Endothelial cell of umbilical vein (primary cell): ENCODE data around the gene TYW3.

ENCODE experiments used
- CTCF ChIP-seq, 2 donors: IDR thresholded peaks; 1 replicate in 1 of 2; 2 replicates in 1 of 2; pipeline ENCODE4 v1.5.1; 2011; ENCODE audit warnings: low read length in 2 of 2, mild to moderate bottlenecking in 2 of 2, moderate library complexity in 2 of 2, control low read depth in 1 of 2, inconsistent platforms in 1 of 2, low read depth in 1 of 2; ENCODE audit not compliant: insufficient read depth in 1 of 2; ENCODE audit errors: extremely low read depth in 1 of 2
- EZH2 ChIP-seq: IDR thresholded peaks from 2 replicates; pipeline ENCODE4 v1.6.1; 2012; ENCODE audit warnings: borderline replicate concordance, low read depth, mild to moderate bottlenecking, moderate library complexity, low read length, inconsistent platforms; ENCODE audit not compliant: severe bottlenecking
- FOS ChIP-seq: IDR thresholded peaks from 2 replicates; pipeline ENCODE4 v1.6.1; 2011; ENCODE audit warnings: mild to moderate bottlenecking, low read length, moderate library complexity, borderline replicate concordance; ENCODE audit not compliant: insufficient read depth
- GATA2 ChIP-seq: IDR thresholded peaks from 2 replicates; pipeline ENCODE4 v1.7.0; 2011; ENCODE audit warnings: low read depth, mild to moderate bottlenecking, moderate library complexity, mixed read lengths, low read length; ENCODE audit not compliant: insufficient read length, insufficient read depth
- MYC ChIP-seq: IDR thresholded peaks from one replicate; pipeline ENCODE4 v1.6.1; 2011; ENCODE audit warnings: mild to moderate bottlenecking, low read depth, low read length
- POLR2A ChIP-seq: IDR thresholded peaks from 2 replicates; pipeline ENCODE4 v1.6.1; 2012; ENCODE audit warnings: low read depth, mild to moderate bottlenecking, control low read depth, low read length

DNA sequence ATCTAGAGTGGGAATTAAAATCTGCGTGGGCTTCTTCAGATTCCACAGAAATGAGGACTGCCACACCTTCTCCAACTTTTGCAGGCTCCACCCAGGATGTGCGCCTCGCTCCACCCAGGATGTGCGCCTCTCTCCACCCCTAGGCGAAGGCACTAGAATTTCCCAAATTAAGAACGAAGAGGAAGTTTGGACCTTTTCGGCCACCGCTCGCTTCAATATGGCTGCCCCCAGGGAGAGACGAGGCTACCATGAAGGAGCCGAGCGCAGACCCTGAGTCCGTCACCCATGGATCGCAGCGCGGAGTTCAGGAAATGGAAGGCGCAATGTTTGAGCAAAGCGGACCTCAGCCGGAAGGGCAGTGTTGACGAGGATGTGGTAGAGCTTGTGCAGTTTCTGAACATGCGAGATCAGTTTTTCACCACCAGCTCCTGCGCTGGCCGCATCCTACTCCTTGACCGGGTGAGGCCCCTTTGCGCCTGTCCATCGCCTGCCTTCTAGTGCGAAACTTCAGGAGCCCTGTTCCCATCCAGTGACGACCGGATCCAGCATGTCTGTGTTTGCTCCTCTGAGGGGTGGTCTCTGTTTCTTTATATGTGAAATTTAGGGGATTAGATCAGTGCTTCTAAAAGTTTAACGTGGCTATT is at the start of gene TYW3, which contains the start of gene CRYZ:
- TF ChIP-seq CTCF (IDR thresholded peaks at IDR 0.05; ENCODE audit: extremely low read depth in 1 of 2, insufficient read depth in 1 of 2, low read depth in 1 of 2, low read length in 2 of 2) = peak in 1 of 2 donors; percentile 11
- peak; percentile 77 for TF ChIP-seq POLR2A
- peak; percentile 18 for TF ChIP-seq MYC
- no peak for TF ChIP-seq FOS
- TF ChIP-seq GATA2 = no peak
- TF ChIP-seq EZH2 = no peak
